ENCODE measurements around the gene DUSP5.
A peak's percentile ranks its signal among the peaks of the same experiment; 100 is the strongest.

DUSP5 gene

GRCh38 chr10:110500515-110500905 lies 2.8 kb downstream of the DUSP5 start:
- DNase-seq = no peak

GRCh38 chr10:110501142-110501937 lies 3.6 kb downstream of the DUSP5 start:
- peak; percentile 82 to 90 (median 86) for DNase-seq

- no peak for DNase-seq
Observed at GRCh38 chr10:110502072-110502845, 4.6 kb downstream of the DUSP5 start.

GRCh38 chr10:110502851-110503301 lies 5.2 kb downstream of the DUSP5 start:
- peak; percentile 81 to 95 (median 90) for DNase-seq

GRCh38 chr10:110503528-110504110 lies 5.9 kb downstream of the DUSP5 start:
- no peak for DNase-seq

GRCh38 chr10:110504111-110504735 lies 6.5 kb downstream of the DUSP5 start:
- DNase-seq = peak; percentile 87 to 97 (median 94)

- no peak for DNase-seq
Observed at GRCh38 chr10:110505130-110505770, 7.5 kb downstream of the DUSP5 start.

GRCh38 chr10:110506448-110506847 lies 8.7 kb downstream of the DUSP5 start:
- no peak for DNase-seq

GRCh38 chr10:110507346-110507745 lies 9.6 kb downstream of the DUSP5 start:
- DNase-seq = no peak

GRCh38 chr10:110508159-110508788 lies 10.6 kb downstream of the DUSP5 start:
- no peak for DNase-seq

GRCh38 chr10:110508806-110509544 lies 11.3 kb downstream of the DUSP5 start:
- no peak for DNase-seq

GRCh38 chr10:110509560-110509959 lies 11.9 kb downstream of the DUSP5 start:
- no peak for DNase-seq

- DNase-seq = no peak
Observed at GRCh38 chr10:110510086-110510485, 12.4 kb downstream of the DUSP5 start.

GRCh38 chr10:110510730-110511129 lies 13.0 kb downstream of the DUSP5 start:
- DNase-seq = no peak

- DNase-seq = peak in 3 of 4 experiments; percentile 64 to 76 (median 68)
Observed at GRCh38 chr10:110511734-110512449, 14.2 kb downstream of the DUSP5 start.

- peak; percentile 76 to 92 (median 84) for DNase-seq
Observed at GRCh38 chr10:110512461-110513187, 14.9 kb downstream of the DUSP5 start.

GRCh38 chr10:110513949-110514348 lies 16.2 kb downstream of the DUSP5 start:
- no peak for DNase-seq

GRCh38 chr10:110514848-110515247 lies 17.1 kb downstream of the DUSP5 start:
- DNase-seq = no peak

- DNase-seq = no peak
Observed at GRCh38 chr10:110516815-110517492, 19.2 kb downstream of the DUSP5 start.
